ENCODE data around the gene AVEN.

DNA sequence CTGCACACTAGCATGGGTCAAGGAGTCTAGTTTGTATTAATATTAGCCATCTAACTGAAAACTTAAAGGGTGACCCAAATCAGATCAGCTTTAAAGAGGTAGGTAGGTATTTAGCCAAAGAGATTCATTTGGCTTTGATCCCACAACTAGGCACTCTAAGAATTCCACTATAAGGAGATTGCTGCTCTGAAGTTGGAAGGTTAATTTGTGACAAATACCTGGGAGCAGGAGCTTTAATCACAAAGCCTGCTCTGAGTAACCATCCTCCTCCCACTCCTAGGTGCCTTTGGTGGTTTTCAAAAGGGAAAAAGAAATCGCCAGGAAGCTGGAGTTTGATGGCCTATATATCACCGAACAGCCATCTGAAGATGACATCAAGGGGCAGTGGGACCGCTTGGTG is 191.0 kb downstream of the AVEN start:
- TF ChIP-seq, protein P1, sequence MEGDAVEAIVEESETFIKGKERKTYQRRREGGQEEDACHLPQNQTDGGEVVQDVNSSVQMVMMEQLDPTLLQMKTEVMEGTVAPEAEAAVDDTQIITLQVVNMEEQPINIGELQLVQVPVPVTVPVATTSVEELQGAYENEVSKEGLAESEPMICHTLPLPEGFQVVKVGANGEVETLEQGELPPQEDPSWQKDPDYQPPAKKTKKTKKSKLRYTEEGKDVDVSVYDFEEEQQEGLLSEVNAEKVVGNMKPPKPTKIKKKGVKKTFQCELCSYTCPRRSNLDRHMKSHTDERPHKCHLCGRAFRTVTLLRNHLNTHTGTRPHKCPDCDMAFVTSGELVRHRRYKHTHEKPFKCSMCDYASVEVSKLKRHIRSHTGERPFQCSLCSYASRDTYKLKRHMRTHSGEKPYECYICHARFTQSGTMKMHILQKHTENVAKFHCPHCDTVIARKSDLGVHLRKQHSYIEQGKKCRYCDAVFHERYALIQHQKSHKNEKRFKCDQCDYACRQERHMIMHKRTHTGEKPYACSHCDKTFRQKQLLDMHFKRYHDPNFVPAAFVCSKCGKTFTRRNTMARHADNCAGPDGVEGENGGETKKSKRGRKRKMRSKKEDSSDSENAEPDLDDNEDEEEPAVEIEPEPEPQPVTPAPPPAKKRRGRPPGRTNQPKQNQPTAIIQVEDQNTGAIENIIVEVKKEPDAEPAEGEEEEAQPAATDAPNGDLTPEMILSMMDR (IDR thresholded peaks at IDR 0.05) = no peak
- no peak for TF ChIP-seq EZH2phosphoT487 (IDR thresholded peaks at IDR 0.05; ENCODE audit: borderline replicate concordance, low read depth)
- no peak for TF ChIP-seq POLR2AphosphoS5 (IDR thresholded peaks at IDR 0.05; ENCODE audit: low read depth, low read length)
- TF ChIP-seq, protein P2, sequence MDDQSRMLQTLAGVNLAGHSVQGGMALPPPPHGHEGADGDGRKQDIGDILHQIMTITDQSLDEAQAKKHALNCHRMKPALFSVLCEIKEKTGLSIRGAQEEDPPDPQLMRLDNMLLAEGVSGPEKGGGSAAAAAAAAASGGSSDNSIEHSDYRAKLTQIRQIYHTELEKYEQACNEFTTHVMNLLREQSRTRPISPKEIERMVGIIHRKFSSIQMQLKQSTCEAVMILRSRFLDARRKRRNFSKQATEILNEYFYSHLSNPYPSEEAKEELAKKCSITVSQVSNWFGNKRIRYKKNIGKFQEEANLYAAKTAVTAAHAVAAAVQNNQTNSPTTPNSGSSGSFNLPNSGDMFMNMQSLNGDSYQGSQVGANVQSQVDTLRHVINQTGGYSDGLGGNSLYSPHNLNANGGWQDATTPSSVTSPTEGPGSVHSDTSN (IDR thresholded peaks at IDR 0.05) = no peak
- TF ChIP-seq RXRA (IDR thresholded peaks at IDR 0.05; ENCODE audit: borderline replicate concordance, low read depth) = no peak
